Upper lobe of left lung (tissue), 4 donors: ENCODE data around the gene MB.

Experiments used
- EP300 ChIP-seq, 4 donors: sonication (generic); formaldehyde crosslinking; IDR thresholded peaks; one replicate each; pipeline ENCODE4 v1.5.1; 2017; ENCODE audit warnings: antibody characterized with exemption in 4 of 4, control low read depth in 2 of 4
- POLR2A ChIP-seq, 4 donors: fragments of 450-650 bp; IDR thresholded peaks; one replicate each; pipeline ENCODE4 v1.5.1; 2016 to 2017; ENCODE audit warnings: antibody characterized with exemption in 4 of 4, mild to moderate bottlenecking in 2 of 4
- POLR2AphosphoS5 ChIP-seq, 2 donors: sonication (generic); formaldehyde crosslinking; IDR thresholded peaks; one replicate each; pipeline ENCODE4 v1.5.1; 2017; ENCODE audit warnings: antibody characterized with exemption in 2 of 2
- TF ChIP-seq, protein P1 (sequence below), 6 experiments: fragments of 450-650 bp in 4 of 6; fragments of 200-600 bp in 2 of 6; sonication (generic) in 2 of 6; IDR thresholded peaks; one replicate each; pipeline ENCODE4 v1.5.1; 2016 to 2019; ENCODE audit warnings: antibody characterized with exemption in 6 of 6

DNA sequence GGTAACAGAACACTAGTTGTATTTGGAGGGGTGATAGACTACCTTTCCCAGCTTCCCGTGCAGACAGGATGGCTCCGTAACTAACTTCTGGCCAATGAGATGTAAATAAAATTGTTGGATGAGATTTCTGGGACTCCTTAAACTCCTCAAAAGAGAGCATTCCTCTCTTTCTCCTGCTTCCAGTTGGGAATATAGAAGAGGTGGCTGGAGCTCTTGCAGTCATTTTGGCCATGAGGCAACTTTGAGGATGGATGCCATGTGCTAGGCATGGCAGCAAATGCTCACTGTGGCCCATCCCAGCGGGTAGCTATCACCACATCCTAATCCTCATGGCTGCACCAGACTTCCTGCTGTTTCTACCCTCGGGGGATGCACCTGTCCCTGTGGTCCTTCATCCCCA, 7.4 kb downstream of the MB start:
- TF ChIP-seq, protein P1, sequence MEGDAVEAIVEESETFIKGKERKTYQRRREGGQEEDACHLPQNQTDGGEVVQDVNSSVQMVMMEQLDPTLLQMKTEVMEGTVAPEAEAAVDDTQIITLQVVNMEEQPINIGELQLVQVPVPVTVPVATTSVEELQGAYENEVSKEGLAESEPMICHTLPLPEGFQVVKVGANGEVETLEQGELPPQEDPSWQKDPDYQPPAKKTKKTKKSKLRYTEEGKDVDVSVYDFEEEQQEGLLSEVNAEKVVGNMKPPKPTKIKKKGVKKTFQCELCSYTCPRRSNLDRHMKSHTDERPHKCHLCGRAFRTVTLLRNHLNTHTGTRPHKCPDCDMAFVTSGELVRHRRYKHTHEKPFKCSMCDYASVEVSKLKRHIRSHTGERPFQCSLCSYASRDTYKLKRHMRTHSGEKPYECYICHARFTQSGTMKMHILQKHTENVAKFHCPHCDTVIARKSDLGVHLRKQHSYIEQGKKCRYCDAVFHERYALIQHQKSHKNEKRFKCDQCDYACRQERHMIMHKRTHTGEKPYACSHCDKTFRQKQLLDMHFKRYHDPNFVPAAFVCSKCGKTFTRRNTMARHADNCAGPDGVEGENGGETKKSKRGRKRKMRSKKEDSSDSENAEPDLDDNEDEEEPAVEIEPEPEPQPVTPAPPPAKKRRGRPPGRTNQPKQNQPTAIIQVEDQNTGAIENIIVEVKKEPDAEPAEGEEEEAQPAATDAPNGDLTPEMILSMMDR (IDR thresholded peaks at IDR 0.05), result no peak
- no peak for TF ChIP-seq POLR2A (IDR thresholded peaks at IDR 0.05)
- TF ChIP-seq POLR2AphosphoS5 (IDR thresholded peaks at IDR 0.05), result no peak
- TF ChIP-seq EP300 (IDR thresholded peaks at IDR 0.05), result no peak
